ENCODE measurements around the gene KRT40. TPM values are rescaled to one million over a fixed set of nuclear protein-coding genes. Genes with fewer than 3 reads are reported as not detected.

KRT40 gene
- total RNA-seq, 4 donors from 2014 or later: not detected

- no peaks in the 10 kb centered on the region for H3K4me1 ChIP-seq
- H3K9me3 ChIP-seq: no peaks in the 10 kb centered on the region
- H3K27me3 ChIP-seq: no peaks in the 10 kb centered on the region
- in situ Hi-C loops (cut with MboI; ENCODE audit: low sequenced_read_pairs in 4 of 4) (loop anchor here in 2 of 4 donors (25.0 kb wide), 2 partner anchors 100 kb away; partner anchors contain the start of genes KRT12 (in 1 of the 2), KRTAP2-2 (in 1 of the 2), KRTAP2-3 (in 1 of the 2) and KRTAP2-4 (in 1 of the 2)), intact Hi-C loops (cut with DNase I; ENCODE audit: low total_unique reads) (no loop called here)
- ATAC-seq: no peak
- DNase-seq: no peak
- no peak overlapping the region for H3K27ac ChIP-seq
- TF ChIP-seq CTCF (IDR thresholded peaks at IDR 0.05 in 4 of 5, conservative IDR thresholded peaks at IDR 0.05 in 1 of 5) (no peak), POLR2A (IDR thresholded peaks at IDR 0.05) (no peak)
- H3K36me3 ChIP-seq: no peaks in the 10 kb centered on the region
- no peak overlapping the region for H3K4me3 ChIP-seq
These were observed 22.0 kb downstream of the KRT40 start for GRCh38 chr17:40962059-40962561.

- Histone ChIP-seq H3K9me3 (no peaks in the 10 kb centered on the region), H3K36me3 (no peaks in the 10 kb centered on the region), H3K4me1 (no peaks in the 10 kb centered on the region), H3K4me3 (no peak overlapping the region), H3K27ac (no peak overlapping the region), H3K27me3 (no peaks in the 10 kb centered on the region)
- intact Hi-C loops (cut with DNase I; ENCODE audit: low total_unique reads) (no loop called here), in situ Hi-C loops (cut with MboI; ENCODE audit: low sequenced_read_pairs in 4 of 4) (loop anchor here in 2 of 4 donors (25.0 kb wide), 2 partner anchors 99 to 101 kb away; partner anchors contain the start of genes KRT12 (in 1 of the 2), KRTAP2-2 (in 1 of the 2), KRTAP2-3 (in 1 of the 2) and KRTAP2-4 (in 1 of the 2))
- DNase-seq (no peak), ATAC-seq (no peak)
- TF ChIP-seq POLR2A (IDR thresholded peaks at IDR 0.05): no peak
- TF ChIP-seq CTCF (IDR thresholded peaks at IDR 0.05 in 4 of 5, conservative IDR thresholded peaks at IDR 0.05 in 1 of 5): no peak
These were observed 22.5 kb downstream of the KRT40 start for GRCh38 chr17:40961591-40961990.

GRCh38 chr17:40960144-40960543 is 24.0 kb downstream of the KRT40 start:
- ATAC-seq: no peak
- no peak for TF ChIP-seq POLR2A (IDR thresholded peaks at IDR 0.05)
- TF ChIP-seq CTCF (IDR thresholded peaks at IDR 0.05 in 4 of 5, conservative IDR thresholded peaks at IDR 0.05 in 1 of 5): no peak
- Histone ChIP-seq H3K9me3 (no peaks in the 10 kb centered on the region), H3K4me3 (no peak overlapping the region), H3K27ac (no peak overlapping the region), H3K4me1 (no peaks in the 10 kb centered on the region), H3K36me3 (no peaks in the 10 kb centered on the region), H3K27me3 (no peaks in the 10 kb centered on the region)
- in situ Hi-C loops (cut with MboI; ENCODE audit: low sequenced_read_pairs in 4 of 4): loop anchor here in 2 of 4 donors (25.0 kb wide), 2 partner anchors 98 to 102 kb away; partner anchors contain the start of genes KRT12 (in 1 of the 2), KRTAP2-2 (in 1 of the 2), KRTAP2-3 (in 1 of the 2) and KRTAP2-4 (in 1 of the 2)
- intact Hi-C loops (cut with DNase I; ENCODE audit: low total_unique reads): no loop called here
- DNase-seq: no peak

GRCh38 chr17:40958086-40958953 is 25.8 kb downstream of the KRT40 start:
- no peak overlapping the region for H3K27ac ChIP-seq
- ATAC-seq (no peak), DNase-seq (no peak)
- intact Hi-C loops (cut with DNase I; ENCODE audit: low total_unique reads): no loop called here
- TF ChIP-seq POLR2A (IDR thresholded peaks at IDR 0.05): no peak
- TF ChIP-seq CTCF (IDR thresholded peaks at IDR 0.05 in 4 of 5, conservative IDR thresholded peaks at IDR 0.05 in 1 of 5): no peak
- H3K9me3 ChIP-seq: no peaks in the 10 kb centered on the region
- in situ Hi-C loops (cut with MboI; ENCODE audit: low sequenced_read_pairs in 4 of 4): loop anchor here in 2 of 4 donors (25.0 kb wide), 2 partner anchors 96 to 104 kb away; partner anchors contain the start of genes KRT12 (in 1 of the 2), KRTAP2-2 (in 1 of the 2), KRTAP2-3 (in 1 of the 2) and KRTAP2-4 (in 1 of the 2)
- H3K27me3 ChIP-seq: no peaks in the 10 kb centered on the region
- H3K4me3 ChIP-seq: no peak overlapping the region
- H3K4me1 ChIP-seq: peaks cover 0 to under 1% of the 10 kb centered on the region in 2 donors
- H3K36me3 ChIP-seq: no peaks in the 10 kb centered on the region

Data from gastrocnemius medialis (tissue), 4 donors.